Endothelial cell of umbilical vein (primary cell): ENCODE data around the gene ZNF106. TPM values are rescaled to one million over a fixed set of nuclear protein-coding genes. Genes with fewer than 3 reads are reported as not detected.

Source experiments
- Bru-seq: library from RNA; stranded (reverse); fragments of 400-500 nt; gene quantifications from one replicate; lab custom pipeline; 2021; lab: Mats Ljungman, UMichigan
- BruChase-seq, 2 experiments: library from RNA; stranded (reverse); fragments of 400-500 nt; gene quantifications; one replicate each; lab custom pipeline; 2021; lab: Mats Ljungman, UMichigan
- BruUV-seq: library from RNA; stranded (reverse); fragments of 400-500 nt; replicated peaks from 2 replicates; lab custom pipeline; 2021; lab: Mats Ljungman, UMichigan
- CTCF ChIA-PET: fragments of 300-600, 350-600 bp; sonication (Branson Sonifier 250); formaldehyde crosslinking; loops from one replicate; lab custom pipeline; 2021; ENCODE audit warnings: antibody characterized with exemption, inconsistent platforms; lab: Charles Lee
- POLR2A ChIA-PET: fragments of 300-600, 350-600 bp; sonication (Branson Sonifier 250); formaldehyde crosslinking; loops from one replicate; lab custom pipeline; 2021; ENCODE audit warnings: antibody characterized with exemption, inconsistent platforms; lab: Charles Lee
- DNase-seq: peaks from one replicate; pipeline ENCODE4 v3.0.0-alpha.2; 2011; ENCODE audit warnings: low read depth, low spot score
- FAIRE-seq: peaks from 2 replicates; lab custom pipeline; 2011; peaks lifted over from hg19 to GRCh38; lab: Jason Lieb, UNC
- H2AFZ ChIP-seq: 2 replicates; pipeline ENCODE4 v1.6.0; 2012; ENCODE audit warnings: low read depth, low read length, control low read depth, inconsistent platforms
- H3K27ac ChIP-seq: 2 replicates; pipeline ENCODE4 v1.5.1; 2011; ENCODE audit warnings: low read depth, mild to moderate bottlenecking, control low read depth, low read length, moderate library complexity; ENCODE audit not compliant: insufficient read depth
- H3K27me3 ChIP-seq, 2 experiments: 2 replicates each; pipeline versions ENCODE4 v1.6.0 to v1.6.1; 2011; ENCODE audit warnings: low read length in 2 of 2, mixed read lengths in 1 of 2; ENCODE audit not compliant: control insufficient read depth in 2 of 2, insufficient read depth in 2 of 2
- H3K36me3 ChIP-seq, 2 experiments: 2 replicates in 1 of 2; 3 replicates in 1 of 2; pipeline ENCODE4 v1.5.1; 2011; ENCODE audit warnings: low read length in 2 of 2, mild to moderate bottlenecking in 1 of 2, moderate library complexity in 1 of 2; ENCODE audit not compliant: control insufficient read depth in 2 of 2, insufficient read depth in 2 of 2; ENCODE audit errors: extremely low read depth in 1 of 2
- H3K4me1 ChIP-seq: 3 replicates; pipeline ENCODE4 v1.5.1; 2011; ENCODE audit warnings: mild to moderate bottlenecking, low read length; ENCODE audit not compliant: control insufficient read depth, insufficient read depth; ENCODE audit errors: extremely low read depth
- H3K4me2 ChIP-seq: 2 replicates; pipeline ENCODE4 v1.6.1; 2011; ENCODE audit warnings: low read length, control low read depth, mixed read lengths; ENCODE audit not compliant: insufficient read depth
- H3K4me3 ChIP-seq, 3 experiments: fragments of 200-600 bp in 1 of 3; sonication (generic), shearing (Covaris generic) in 1 of 3; replicated peaks in 1 of 3; 2 replicates each; pipeline ENCODE4 v1.5.1; 2011 to 2016; ENCODE audit warnings: control low read depth in 3 of 3, low read length in 3 of 3, mild to moderate bottlenecking in 2 of 3, inconsistent platforms in 1 of 3, low read depth in 1 of 3, moderate library complexity in 1 of 3; ENCODE audit not compliant: insufficient read depth in 1 of 3
- H3K79me2 ChIP-seq: 2 replicates; pipeline ENCODE4 v1.6.0; 2012; ENCODE audit warnings: low read length, inconsistent platforms; ENCODE audit not compliant: control insufficient read depth, insufficient read depth
- H3K9ac ChIP-seq: replicated peaks from 2 replicates; pipeline ENCODE3; 2011; ENCODE audit warnings: low read length, control low read depth; ENCODE audit not compliant: insufficient read depth; ENCODE audit errors: extremely low read depth
- H3K9me1 ChIP-seq: replicated peaks from 3 replicates; pipeline ENCODE4 v1.6.0; 2011; ENCODE audit warnings: mild to moderate bottlenecking, low read length; ENCODE audit not compliant: control insufficient read depth, insufficient read depth; ENCODE audit errors: extremely low read depth
- H3K9me3 ChIP-seq: replicated peaks from 2 replicates; pipeline ENCODE4 v1.5.1; 2012; ENCODE audit warnings: low read length, inconsistent platforms; ENCODE audit not compliant: control insufficient read depth, insufficient read depth
- H4K20me1 ChIP-seq: replicated peaks from 2 replicates; pipeline ENCODE3; 2011; ENCODE audit warnings: mild to moderate bottlenecking, low read length; ENCODE audit not compliant: control insufficient read depth, insufficient read depth; ENCODE audit errors: extremely low read depth
- CTCF ChIP-seq, 2 donors: IDR thresholded peaks; 1 replicate in 1 of 2; 2 replicates in 1 of 2; pipeline ENCODE4 v1.5.1; 2011; ENCODE audit warnings: low read length in 2 of 2, mild to moderate bottlenecking in 2 of 2, moderate library complexity in 2 of 2, control low read depth in 1 of 2, inconsistent platforms in 1 of 2, low read depth in 1 of 2; ENCODE audit not compliant: insufficient read depth in 1 of 2; ENCODE audit errors: extremely low read depth in 1 of 2
- FOS ChIP-seq: IDR thresholded peaks from 2 replicates; pipeline ENCODE4 v1.6.1; 2011; ENCODE audit warnings: mild to moderate bottlenecking, low read length, moderate library complexity, borderline replicate concordance; ENCODE audit not compliant: insufficient read depth
- GATA2 ChIP-seq: IDR thresholded peaks from 2 replicates; pipeline ENCODE4 v1.7.0; 2011; ENCODE audit warnings: low read depth, mild to moderate bottlenecking, moderate library complexity, mixed read lengths, low read length; ENCODE audit not compliant: insufficient read length, insufficient read depth
- MAX ChIP-seq: IDR thresholded peaks from 2 replicates; pipeline ENCODE4 v1.6.1; 2011; ENCODE audit not compliant: insufficient read depth, insufficient read length
- POLR2A ChIP-seq: IDR thresholded peaks from 2 replicates; pipeline ENCODE4 v1.6.1; 2012; ENCODE audit warnings: low read depth, mild to moderate bottlenecking, control low read depth, low read length
- POLR2AphosphoS5 ChIP-seq: IDR thresholded peaks from 2 replicates; pipeline ENCODE4 v1.6.1; 2012; ENCODE audit warnings: low read depth, mild to moderate bottlenecking, control low read depth, low read length, moderate library complexity; ENCODE audit not compliant: insufficient read depth
- dilution Hi-C: fragments of 300-500 bp; cut with MboI; formaldehyde crosslinking; loops from one replicate; pipeline ENCODE4 v1.15.0; 2019; ENCODE audit warnings: low sequenced_read_pairs; ENCODE audit not compliant: extremely low pct_ligation_motif_present
- intact Hi-C: fragments of 100-400 bp; cut with micrococcal nuclease; formaldehyde crosslinking; loops from one replicate; pipeline ENCODE4 v1.10.0; 2022
- long read RNA-seq: library from polyadenylated mRNA; stranded (forward); transcript quantifications from one replicate; pipeline ENCODE4 v2.0.0, GENCODE V29; 2021
- polyA minus RNA-seq, 3 experiments: library from RNA; depleted of rRNA, polyadenylated mRNA; stranded (reverse); fragments of >200 nt; gene quantifications; 1 replicate in 1 of 3; 2 replicates in 2 of 3; pipeline ENCODE4 v1.2.3, GENCODE V29; 2011
- polyA plus RNA-seq, 4 experiments: library from polyadenylated mRNA; depleted of rRNA in 3 of 4; stranded (reverse) in 3 of 4; unstranded in 1 of 4; fragments of >200 nt; gene quantifications; 2 replicates each; pipeline versions ENCODE4 v1.2.1 to v1.2.3, GENCODE V29; 2011 to 2012; ENCODE audit warnings: missing spikeins in 1 of 4
- total RNA-seq: library from RNA; stranded (reverse); gene quantifications from 2 replicates; pipeline ENCODE4 v1.2.3, GENCODE V29; 2021

The ZNF106 gene
- 51.2 and 53.5 TPM in 2 replicates for total RNA-seq
- polyA plus RNA-seq: 16.7 and 18.9 TPM in 2 replicates
- polyA plus RNA-seq (2011; cell fraction: cytosol; rRNA removed): 16.3 and 17.3 TPM in 2 replicates
- polyA plus RNA-seq (2011; cell fraction: nucleus; rRNA removed): 17.8 and 18.5 TPM in 2 replicates
- 29.7 and 40.7 TPM in 2 replicates for polyA plus RNA-seq (2012)
- 86.9 and 96.7 TPM in 2 replicates for polyA minus RNA-seq
- polyA minus RNA-seq (2011; cell fraction: cytosol; rRNA and poly(A)+ RNA removed): 48.4 TPM
- 33.3 and 54.0 TPM in 2 replicates for polyA minus RNA-seq (2011; cell fraction: nucleus; rRNA and poly(A)+ RNA removed)
- Bru-seq, nascent RNA: percentile 75 among the genes with signal in this experiment
- percentile 93 among the genes with signal in this experiment for BruChase-seq, experiment 1, labeled RNA remaining after a 6-hour chase
- percentile 84 among the genes with signal in this experiment for BruChase-seq, experiment 2, labeled RNA remaining after a 2-hour chase
- long read RNA-seq, partial matches to known transcripts: 9 of 21 reads
- long read RNA-seq, other reads (novel, unspliced or antisense): 12 of 21 reads

GRCh38 chr15:42490671-42491538 lies at the start of gene ZNF106:
ZNF106 (minus strand) TSS chr15:42491141; CDS start chr15:42472289, 18,852 bp downstream.
- peaks cover 36% of the 10 kb centered on the region for H3K4me1 ChIP-seq
- peak within 1 kb of the TSS; percentile 99 for H3K4me2 ChIP-seq
- peak within 1 kb of the TSS; percentile 79 to 94 (median 92) for H3K4me3 ChIP-seq
- H3K79me2 ChIP-seq: peaks cover 49% of the 10 kb centered on the region
- intact Hi-C loops: loop anchor here (2.0 to 5.0 kb wide), 2 partner anchors 84 to 219 kb away; partner anchors contain the start of genes GANC, STARD9 and TMEM87A
- H3K9ac ChIP-seq: peak within 1 kb of the TSS; percentile 98
- dilution Hi-C loops: no loop called here
- no peaks in the 10 kb centered on the region for H3K9me1 ChIP-seq
- H3K27ac ChIP-seq: peak within 1 kb of the TSS; percentile 99
- H4K20me1 ChIP-seq: no peaks in the 10 kb centered on the region
- H3K36me3 ChIP-seq: no peaks in the 10 kb centered on the region
- DNase-seq (peak; percentile 93), FAIRE-seq (no peak)
- TF ChIP-seq FOS (no peak), CTCF (IDR thresholded peaks at IDR 0.05; ENCODE audit: extremely low read depth in 1 of 2, insufficient read depth in 1 of 2, low read depth in 1 of 2, low read length in 2 of 2) (peak in 1 of 2 donors; percentile 14), POLR2AphosphoS5 (peak; percentile 86), MAX (no peak), POLR2A (peak; percentile 84), GATA2 (no peak)
- BruUV-seq: no TSS peak
- H2AFZ ChIP-seq: peak within 1 kb of the TSS; percentile 50
- CTCF ChIA-PET: interaction anchor here (0.8 to 2.0 kb wide), 7 partner anchors 8 to 159 kb away, joined by 3 to 5 read pairs (median 4); no protein-coding TSS in a partner anchor
- H3K9me3 ChIP-seq: no peaks in the 10 kb centered on the region
- POLR2A ChIA-PET: interaction anchor here (0.5 to 1.3 kb wide), 5 partner anchors 12 to 218 kb away, joined by 3 to 4 read pairs (median 3); partner anchors contain the start of genes GANC and TMEM87A
- no peaks in the 10 kb centered on the region for H3K27me3 ChIP-seq
